NCI-H128 (cell line): ENCODE data around the gene VAPA.

Experiments used
- DNase-seq: peaks from one replicate; lab custom pipeline; 2025; ENCODE audit not compliant: unreplicated experiment; lab: John Stamatoyannopoulos, UW

VAPA gene

DNA sequence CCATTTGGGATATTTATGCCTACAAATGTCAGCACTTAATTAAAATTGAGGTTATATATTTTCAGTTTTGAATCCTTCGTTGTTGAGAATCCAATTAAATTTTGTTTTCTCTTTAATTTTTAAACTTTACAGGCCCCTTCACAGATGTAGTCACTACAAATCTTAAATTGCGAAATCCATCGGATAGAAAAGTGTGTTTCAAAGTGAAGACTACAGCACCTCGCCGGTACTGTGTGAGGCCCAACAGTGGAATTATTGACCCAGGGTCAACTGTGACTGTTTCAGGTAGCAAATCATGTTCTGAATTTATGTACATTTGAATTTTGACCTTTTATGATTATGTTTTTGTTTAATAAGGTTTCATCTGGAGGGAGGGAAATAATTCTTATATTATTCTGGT is 17.9 kb downstream of the VAPA start:
- DNase-seq: no peak

DNA sequence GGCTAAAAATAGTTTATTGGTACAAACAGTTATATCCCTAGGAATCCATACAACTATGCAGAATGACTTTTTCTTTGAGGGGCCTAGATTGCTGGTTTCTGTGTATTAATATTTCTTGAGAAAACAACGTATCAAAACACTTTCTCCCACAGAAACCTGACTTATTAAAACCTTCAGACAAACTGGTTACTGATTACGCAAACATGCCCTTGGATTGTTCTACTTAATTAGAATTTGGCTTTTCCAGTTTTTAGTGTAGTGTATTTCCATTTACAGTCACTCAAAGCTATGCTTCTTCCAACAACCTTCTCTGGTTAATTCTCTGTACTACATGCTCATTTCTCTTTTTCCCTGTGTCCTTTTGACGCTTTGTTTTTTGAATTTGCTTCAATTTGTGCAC is 20.0 kb downstream of the VAPA start:
- DNase-seq: no peak

DNA sequence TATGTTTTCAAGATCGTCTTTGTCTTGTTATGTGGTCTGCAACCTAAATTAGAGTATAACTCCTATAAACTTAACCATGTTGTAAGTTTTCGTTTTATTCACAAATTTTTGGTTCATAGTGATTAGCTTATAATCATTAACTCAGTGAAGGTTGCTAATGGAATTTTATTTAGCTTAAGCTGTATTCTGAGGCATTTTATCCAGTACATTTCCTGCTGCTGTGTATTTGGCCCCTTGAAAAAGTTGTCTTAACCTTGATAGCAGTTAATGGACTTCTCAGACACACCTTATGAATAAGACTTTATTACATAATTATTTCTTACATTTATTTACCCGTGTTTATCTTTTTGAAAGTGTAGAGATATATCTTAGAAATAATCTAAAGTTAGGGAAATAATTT is 20.5 kb downstream of the VAPA start:
- no peak for DNase-seq

DNA sequence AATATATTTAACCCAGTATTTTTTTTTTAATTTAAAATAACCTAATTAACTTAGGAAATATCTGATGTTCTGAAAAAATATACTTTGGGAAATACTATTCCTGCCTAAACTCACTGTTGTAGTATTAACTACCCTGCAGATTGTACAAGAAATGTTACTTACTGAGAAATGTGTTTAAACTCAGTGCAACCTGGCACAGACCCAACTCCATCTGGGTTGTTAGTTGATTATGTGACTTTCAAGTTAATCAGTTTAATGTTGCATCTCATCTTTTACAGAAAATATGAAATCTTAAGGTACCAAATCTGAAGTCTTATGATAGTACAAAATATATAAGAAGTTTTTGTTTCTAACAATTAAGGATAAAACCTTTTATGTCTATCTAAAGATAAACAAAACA is 27.3 kb downstream of the VAPA start:
- DNase-seq: no peak

- DNase-seq: no peak
Observed at GRCh38 chr18:9941660-9942059, 27.8 kb downstream of the VAPA start.

DNA sequence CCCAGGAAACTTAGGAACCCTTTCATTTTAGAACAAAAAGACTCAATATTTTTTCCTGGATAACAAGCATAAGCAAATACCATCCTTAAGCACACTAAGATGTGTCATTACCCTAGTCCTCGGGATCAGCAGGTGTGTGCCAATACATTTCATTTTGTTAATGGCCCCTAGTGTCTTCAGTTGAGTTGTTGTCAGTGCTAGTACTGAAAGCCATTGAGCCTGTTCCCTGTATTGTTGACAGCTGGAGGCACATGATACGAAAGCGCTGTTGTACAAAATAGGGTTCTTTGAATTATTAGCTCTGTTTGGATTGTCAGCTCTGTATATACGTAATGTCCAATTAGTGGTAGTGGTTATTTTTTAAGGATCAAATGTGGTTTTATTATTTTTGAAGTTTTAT is 29.5 kb downstream of the VAPA start:
- peak; percentile 8 for DNase-seq

- DNase-seq: peak; percentile 19
Observed at GRCh38 chr18:9944805-9945204, 31.0 kb downstream of the VAPA start.

- DNase-seq: no peak
Observed at GRCh38 chr18:9946831-9947230, 33.0 kb downstream of the VAPA start.

- DNase-seq: no peak
Observed at GRCh38 chr18:9947248-9947647, 33.4 kb downstream of the VAPA start.

GRCh38 chr18:9949315-9949714 is 35.5 kb downstream of the VAPA start:
- no peak for DNase-seq

GRCh38 chr18:9949861-9950260 is 36.0 kb downstream of the VAPA start:
- no peak for DNase-seq

DNA sequence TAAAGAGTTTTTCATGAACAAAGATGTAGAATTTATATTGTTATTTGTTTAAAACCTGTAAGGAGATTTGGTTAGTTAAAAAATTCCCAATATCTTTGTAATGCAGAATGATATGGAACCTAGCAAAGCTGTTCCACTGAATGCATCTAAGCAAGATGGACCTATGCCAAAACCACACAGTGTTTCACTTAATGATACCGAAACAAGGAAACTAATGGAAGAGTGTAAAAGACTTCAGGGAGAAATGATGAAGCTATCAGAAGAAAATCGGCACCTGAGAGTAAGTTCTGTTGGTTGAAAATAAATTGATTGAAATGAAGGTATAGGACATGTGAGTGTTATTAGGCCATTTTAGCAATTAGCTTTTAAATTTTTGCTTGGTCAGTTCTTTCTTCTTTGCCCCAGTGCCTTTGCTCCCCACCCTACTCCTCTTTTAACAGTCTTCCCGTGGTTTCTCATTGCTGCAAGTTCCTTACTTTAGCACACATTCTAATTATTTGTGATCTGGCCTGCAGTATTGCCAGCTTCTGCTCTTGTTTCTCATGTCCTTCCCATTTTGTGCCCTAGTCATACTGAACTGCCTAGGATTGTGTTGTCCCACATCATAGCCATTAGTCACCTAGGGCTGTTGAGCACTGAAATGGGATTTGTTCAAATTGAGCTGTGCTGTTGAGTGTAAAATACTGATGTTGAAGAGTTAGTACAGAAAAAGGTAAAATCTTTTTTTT is 36.6 kb downstream of the VAPA start:
- DNase-seq: no peak

- no peak for DNase-seq
Observed at GRCh38 chr18:9951022-9951859, 37.4 kb downstream of the VAPA start.

GRCh38 chr18:9952633-9953416 is 39.0 kb downstream of the VAPA start:
- no peak for DNase-seq

- no peak for DNase-seq
Observed at GRCh38 chr18:9958861-9959399, 45.1 kb downstream of the VAPA start.

DNA sequence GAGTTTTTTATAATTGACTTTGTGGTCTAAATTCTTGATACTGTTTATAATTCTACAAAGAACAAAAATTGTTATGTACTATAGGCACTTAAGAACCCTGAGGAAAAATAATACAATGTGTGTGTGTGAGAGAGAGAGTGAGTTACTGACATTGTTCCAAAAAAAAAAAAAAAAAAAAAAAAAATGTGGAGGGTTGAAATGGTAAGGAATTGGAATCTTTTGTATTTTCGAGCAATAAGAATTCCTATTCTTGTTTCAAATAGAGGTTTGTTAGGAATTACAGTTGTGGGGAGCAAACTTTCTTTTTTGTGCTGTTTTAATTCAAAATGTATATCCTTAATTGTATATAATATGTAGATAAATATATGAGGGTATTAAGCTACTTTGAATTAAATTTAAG is 45.7 kb downstream of the VAPA start:
- DNase-seq: no peak

DNA sequence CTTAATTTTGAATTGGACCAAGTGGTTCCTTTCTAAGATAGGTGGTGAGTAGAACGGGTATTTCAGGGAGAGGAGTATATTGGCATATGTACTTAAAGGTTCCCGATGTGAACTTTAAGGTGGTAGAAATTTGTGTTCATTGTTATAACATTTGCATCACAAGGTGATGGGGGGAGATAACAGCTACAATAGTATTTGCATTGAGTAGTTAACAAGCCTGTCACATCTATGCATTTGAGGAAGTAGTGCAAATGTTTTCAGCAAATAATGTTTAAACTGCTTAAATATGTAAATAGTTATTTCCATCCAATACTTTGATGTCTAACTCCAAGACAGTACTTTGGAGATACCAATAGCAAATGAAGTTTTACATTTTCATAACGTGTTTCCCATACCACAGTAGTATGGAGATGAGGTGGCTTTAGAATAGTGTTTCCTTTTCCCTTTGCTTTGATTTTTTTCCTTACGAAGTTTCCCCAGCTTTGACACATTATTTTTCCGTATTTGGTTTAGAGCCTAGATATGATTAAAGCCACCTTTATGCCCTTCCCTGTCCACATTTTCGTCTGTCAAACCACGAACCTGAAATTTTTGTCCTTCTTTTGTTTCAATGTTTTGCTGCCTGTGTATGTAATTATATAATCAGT is 46.6 kb downstream of the VAPA start:
- DNase-seq: no peak

DNA sequence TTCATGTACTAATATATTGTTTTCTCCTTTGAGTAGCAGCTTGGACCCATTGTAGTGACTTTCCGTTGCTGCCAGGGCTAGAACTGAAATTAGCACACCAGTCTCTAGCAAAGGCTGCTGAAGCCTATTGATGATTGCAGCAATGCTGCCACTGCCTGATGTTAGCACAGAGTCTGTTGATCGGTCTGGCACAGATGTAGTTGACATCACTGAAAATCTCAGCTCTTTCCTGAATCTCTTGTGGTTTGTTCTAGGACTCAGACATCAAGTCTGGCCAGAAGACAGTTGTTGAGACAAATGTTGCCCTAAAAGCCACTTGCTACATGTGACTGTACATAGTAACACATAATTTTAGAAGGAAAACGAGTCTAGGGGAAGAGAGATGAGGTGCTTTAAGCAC is 47.2 kb downstream of the VAPA start:
- no peak for DNase-seq

- no peak for DNase-seq
Observed at GRCh38 chr18:9965711-9966624, 52.2 kb downstream of the VAPA start.
